Measurements from ENCODE around the gene EXOC4.
"Not testable (repeated sequence)": the region's sequence is repeated elsewhere in the genome, so short reads cannot be mapped to it uniquely, and the experiment has no call there.

EXOC4 gene

DNA sequence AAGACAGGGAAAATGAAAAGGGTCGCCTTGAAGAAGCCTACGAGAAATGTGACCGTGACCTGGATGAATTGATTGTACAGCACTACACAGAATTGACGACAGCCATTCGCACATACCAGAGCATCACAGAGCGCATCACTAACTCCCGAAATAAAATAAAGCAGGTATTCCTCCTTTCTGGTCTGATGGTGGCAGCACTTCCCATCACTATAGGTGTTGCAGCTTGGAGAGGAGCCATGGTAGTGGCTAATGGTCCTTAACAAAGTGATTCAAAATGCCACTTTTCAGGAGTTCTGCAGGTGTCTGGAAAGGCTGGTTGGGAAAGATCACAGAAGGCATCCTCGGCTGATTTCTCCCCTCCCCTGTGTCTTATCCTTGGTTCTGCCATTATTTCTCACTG is 22.1 kb downstream of the EXOC4 start:
- DNase-seq (ENCODE audit: low read depth in 1 of 2, low spot score in 1 of 2), result no peak

DNA sequence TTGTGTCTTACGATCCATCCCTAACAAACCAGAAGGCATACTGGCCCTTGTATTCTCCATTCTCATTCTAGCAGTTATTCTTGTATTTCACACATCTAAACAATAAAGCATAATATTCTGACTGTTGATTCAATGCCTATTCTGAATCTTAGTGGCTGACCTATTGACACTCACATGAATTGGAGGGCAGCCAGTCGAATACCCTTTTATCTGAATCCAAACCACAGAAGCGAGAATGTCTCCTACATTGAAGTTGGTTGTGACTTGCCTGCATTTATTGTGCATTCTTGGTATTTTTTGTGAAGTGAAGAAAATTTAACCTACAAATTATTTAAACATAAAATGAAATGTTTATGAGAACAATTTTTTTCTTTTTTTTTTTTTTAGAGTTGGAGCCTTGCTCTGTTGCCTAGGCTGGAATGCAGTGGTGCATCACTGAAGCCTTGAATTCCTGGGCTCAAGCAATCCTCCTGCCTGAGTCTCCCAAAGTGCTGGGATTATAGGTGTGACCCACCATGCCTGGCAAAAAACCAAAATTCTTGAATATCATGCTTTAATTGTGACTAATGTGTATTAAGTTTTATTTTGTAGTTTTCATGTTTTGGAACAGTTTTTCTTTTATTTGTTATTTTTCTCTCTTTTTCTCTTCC is 22.7 kb downstream of the EXOC4 start:
- DNase-seq (ENCODE audit: low read depth in 1 of 2, low spot score in 1 of 2), result no peak

DNA sequence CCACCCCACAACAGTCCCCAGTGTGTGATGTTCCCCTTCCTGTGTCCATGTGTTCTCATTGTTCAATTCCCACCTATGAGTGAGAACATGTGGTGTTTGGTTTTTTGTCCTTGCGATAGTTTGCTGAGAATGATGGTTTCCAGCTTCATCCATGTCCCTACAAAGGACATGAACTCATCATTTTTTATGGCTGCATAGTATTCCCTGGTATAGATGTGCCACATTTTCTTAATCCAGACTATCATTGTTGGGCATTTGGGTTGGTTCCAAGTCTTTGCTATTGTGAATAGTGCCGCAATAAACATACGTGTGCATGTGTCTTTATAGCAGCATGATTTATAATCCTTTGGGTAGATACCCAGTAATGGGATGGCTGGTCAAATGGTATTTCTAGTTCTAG is 26.1 kb downstream of the EXOC4 start:
- DNase-seq (ENCODE audit: low read depth in 1 of 2, low spot score in 1 of 2), result not testable (repeated sequence)

DNA sequence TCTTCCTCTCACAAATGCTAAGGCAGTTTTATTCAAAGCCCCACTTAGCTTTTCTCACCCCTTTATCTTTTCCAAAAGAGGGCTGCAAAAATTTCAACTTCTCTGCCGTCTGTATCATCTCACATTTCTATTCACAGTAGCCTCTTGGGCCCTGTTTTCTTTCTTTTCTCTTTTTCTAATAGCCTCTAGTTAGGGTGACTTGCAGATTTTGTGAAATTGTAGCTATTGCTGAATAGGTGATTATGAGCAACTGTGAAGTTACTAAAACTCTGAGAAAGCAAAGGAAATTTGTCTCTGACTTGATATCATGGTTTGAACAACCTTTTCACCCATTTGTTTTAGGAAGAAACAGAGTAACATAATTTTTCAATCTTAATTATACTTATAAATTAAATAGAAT is 29.2 kb downstream of the EXOC4 start:
- DNase-seq (ENCODE audit: low read depth in 1 of 2, low spot score in 1 of 2), result no peak

DNA sequence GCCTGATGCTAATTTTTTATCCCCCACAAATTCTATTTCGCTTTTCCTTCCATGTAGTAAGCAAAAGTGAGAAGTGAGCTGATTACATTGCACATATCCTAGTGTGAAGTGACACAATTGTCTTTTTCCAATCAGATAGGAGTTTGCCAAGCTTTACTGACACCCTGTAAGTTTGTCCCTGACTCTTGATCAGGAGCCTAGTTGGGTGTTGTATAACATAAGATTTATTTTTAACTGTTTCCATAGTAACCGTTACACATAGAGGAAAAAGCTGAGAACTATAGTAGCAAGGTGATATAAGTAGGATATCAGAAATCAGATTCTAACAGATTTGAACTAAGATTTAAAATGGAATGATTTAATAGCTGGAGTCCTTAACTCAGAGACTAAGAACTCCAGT is 31.2 kb downstream of the EXOC4 start:
- no peak for DNase-seq (ENCODE audit: low read depth in 1 of 2, low spot score in 1 of 2)

DNA sequence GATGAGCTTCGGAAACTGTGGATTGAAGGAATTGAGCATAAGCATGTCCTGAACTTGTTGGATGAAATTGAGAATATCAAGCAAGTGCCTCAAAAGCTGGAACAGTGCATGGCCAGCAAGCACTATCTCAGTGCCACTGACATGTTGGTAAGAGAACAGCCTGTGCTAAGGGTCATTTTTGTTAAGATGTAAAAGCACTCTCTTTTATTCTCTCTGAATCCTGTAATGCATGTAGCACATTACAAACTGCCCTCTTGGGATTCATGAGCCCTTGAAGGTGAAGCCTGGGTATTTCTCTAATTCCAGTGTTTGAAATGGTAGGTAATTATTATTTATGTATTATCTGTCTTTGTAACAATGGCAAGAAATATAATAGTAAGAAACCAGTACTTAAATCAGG is 36.1 kb downstream of the EXOC4 start:
- DNase-seq (ENCODE audit: low read depth in 1 of 2, low spot score in 1 of 2), result no peak

DNA sequence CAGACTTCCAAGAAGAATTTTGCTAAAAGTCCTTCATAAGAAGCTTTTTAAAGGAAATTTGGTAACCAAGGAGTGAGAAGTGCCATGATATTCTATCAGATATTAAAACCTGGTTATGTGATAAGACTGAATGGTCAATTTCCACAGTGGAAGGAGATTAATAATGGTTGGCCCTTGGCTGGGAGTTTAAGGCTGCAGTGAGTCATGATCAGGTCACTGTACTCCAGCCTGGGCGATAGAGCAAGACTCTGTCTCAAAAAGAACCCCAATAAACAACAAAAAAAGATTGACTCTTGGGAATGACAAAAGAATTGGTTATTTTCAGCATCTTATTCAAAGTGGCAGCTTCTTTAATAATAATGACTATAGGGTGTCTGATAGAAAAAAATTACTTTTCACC is 37.2 kb downstream of the EXOC4 start:
- no peak for DNase-seq (ENCODE audit: low read depth in 1 of 2, low spot score in 1 of 2)

DNA sequence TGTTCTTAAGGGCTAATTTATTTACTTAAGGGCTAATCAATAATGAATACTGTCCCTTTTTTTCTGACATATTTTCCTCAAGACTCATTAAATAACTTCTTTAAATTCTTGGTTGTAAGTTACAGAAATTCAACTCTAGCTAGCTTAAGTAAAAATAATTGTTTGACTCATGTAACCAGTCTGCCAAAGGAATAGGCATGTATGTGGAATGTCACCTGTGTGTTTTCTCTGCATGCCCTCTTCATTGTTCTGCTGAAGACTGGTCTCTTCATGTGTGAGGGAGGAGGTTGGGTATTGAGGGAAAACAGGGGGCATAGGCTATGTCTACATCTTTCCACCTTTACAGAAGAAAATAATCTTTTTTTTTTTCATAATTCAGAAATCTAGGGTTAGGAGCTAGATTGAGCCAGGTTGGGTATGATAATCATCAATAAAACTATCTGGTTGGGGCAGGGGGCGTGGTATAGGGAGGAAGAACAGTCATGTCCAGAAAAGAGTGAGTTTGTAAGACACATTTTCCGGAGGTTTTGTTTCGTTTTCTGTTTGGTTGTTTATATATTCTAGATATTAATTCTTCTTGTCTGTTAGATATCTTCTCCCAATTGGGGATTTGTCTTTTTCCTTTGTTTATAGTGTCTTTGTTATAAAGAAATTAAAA is 37.9 kb downstream of the EXOC4 start:
- DNase-seq (ENCODE audit: low read depth in 1 of 2, low spot score in 1 of 2), result no peak

DNA sequence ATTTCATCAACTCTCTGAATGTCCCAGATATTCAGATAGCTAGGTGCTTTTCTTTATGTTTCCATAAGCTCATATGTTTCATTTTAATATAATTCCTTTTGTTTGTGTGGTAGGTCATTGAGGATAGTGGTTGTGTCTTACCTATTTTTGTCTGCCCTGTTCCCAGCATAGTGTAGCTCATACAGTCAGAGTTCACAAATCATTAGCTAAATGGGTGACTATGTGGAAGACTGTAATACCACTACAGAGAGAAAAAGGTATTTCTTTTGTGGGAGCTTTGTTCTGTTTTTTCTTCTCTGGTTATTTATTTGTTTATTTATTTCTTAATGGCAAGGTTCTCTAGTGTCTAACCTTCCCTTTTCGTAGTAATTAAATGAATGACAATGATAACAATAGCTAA is 39.8 kb downstream of the EXOC4 start:
- no peak for DNase-seq (ENCODE audit: low read depth in 1 of 2, low spot score in 1 of 2)

DNA sequence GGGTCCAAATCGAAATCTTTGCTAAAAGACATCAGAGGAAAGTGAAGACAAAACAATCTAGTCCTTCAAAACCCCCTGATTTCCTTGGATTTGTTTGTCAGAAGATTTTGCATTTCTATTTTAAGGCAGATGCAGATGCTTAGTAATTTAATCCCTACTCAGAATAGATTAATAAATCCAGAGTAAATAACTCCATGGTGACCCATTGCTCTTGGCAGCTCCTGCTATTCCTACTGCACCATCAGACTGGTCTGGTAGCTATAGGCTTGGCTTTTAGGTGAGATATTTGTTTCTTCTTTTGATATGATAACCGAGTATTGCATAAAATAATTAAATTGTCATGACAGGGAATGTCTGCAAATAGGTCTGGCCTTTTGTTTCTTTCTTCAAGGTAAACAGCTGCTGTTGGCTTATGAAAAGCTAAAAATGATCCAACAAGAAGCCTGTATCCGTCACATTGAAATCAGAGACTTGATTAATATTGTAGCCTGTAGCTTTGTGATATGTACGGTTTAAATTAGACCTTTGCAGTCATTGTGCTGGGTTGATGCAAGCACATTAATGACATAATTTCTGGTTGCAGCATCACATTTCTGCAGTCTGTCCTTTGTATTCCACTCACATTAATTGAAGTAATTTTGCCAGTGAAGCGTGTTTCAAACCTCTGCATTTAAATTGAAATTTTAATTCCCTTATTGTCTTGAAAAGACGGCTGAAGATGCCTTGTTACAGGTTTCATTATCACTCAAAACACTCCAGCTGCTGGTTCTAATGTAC is 40.7 kb downstream of the EXOC4 start:
- DNase-seq (ENCODE audit: low read depth in 1 of 2, low spot score in 1 of 2), result no peak

DNA sequence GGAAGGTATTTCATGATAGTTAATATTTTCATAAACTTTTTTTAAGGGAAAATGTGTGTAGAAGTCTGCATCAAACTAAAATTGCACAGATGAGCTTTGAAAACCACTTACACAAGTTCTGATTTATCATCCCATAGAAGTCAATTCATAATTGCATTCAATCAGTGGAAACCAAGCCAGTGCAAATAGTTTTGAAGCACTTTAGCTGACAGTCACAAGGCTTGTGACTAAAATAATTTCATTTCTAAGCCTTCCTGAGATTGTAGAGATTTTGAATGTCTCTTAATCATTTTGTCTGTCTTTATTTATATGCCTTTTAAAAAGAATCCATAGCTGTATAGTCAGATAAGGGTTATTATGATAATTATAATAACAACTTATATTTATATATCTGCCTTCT is 41.4 kb downstream of the EXOC4 start:
- DNase-seq (ENCODE audit: low read depth in 1 of 2, low spot score in 1 of 2), result no peak

DNA sequence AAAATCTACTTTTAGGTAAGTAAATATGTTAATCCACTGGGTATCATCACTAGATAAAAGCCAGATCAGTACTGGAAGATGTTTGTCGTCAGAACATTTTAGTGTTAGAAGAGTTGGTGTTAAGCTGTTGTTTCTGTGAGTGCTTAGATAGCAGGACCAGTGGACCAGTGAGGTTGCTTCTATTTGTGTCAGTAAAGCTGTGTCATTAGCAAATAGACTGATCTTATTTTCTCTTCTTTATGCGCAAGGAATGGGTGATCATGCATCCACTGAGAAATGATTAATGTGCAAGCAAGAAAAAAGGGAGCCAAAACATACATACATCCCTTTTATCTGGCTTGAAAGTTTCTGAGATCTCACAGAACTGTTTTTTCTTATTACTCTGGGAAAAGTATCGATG is 42.6 kb downstream of the EXOC4 start:
- DNase-seq (ENCODE audit: low read depth in 1 of 2, low spot score in 1 of 2), result no peak

DNA sequence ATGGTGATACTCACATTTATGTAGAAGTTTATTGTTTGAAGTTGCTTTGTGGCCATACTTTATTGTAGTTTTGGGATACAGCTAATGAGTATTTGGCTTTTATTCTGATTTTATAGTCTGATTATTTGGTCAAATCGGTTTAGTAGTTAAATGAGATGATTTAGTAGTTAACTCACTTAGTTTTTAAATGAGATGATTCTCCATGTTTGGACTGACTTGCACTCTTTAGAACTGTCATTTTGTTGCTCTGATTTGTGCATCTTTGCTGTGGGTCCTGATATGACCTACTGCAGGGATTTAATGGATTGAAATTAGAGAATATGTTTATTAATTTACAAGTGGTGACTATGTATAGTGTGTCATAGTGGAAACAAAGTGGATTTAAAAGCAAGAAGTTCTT is 44.2 kb downstream of the EXOC4 start:
- DNase-seq (ENCODE audit: low read depth in 1 of 2, low spot score in 1 of 2), result no peak

DNA sequence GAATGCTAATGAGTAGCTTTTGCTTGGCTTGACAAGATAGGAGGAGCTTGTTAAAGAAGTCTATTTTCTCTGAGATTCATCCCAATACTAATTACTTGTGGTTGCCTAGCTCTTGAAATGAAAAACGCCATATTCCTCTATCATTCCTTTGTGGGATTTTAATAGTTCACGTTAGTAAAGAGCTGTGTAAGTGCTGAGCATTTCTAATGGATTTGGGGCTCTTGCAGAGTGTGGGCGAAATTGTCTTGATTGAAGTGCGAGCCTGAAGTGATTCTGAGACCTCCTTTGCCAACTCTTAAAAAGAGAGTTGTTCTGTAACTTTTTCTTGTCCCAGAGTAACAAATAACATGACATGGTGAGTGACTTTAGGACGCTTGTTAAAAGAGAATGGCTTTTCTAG is 45.2 kb downstream of the EXOC4 start:
- no peak for DNase-seq (ENCODE audit: low read depth in 1 of 2, low spot score in 1 of 2)

DNA sequence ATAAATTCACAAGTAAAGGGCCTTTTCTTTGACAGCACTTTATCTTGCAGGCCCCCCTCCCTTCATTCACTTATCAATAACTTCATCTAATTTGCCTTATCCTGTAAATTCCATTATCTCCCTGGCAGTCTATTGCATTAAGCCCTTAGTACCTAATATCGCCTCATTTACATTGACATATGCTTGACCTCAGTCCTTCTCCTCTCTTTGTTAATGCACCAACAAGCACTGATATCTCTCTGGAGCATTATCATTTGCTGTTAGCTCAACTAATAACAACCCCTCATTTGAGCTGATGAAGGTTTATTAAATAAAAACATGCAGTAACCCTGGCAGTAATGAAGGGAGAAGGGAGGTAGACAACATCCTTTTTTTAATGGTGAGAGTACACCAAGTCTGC is 46.8 kb downstream of the EXOC4 start:
- no peak for DNase-seq (ENCODE audit: low read depth in 1 of 2, low spot score in 1 of 2)

DNA sequence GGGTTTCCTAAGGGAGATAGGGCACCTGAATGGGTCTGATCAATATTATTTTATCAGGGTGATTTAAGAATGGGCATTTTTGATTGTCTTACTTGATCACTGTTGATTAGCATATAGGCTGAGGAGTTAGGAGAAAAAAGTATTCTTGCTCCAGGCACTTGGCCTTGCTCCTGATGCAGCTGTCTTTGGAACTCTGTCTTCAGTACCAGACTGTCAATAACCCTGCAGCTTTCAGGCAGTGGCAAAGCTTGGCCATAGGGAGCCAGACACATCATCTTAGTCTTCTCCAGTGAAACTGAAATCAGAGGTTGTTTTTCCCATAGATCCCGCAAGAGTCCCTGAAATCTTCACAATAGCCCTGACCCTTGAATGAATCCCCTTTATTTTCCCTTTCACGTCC is 47.2 kb downstream of the EXOC4 start:
- DNase-seq (ENCODE audit: low read depth in 1 of 2, low spot score in 1 of 2), result no peak

DNA sequence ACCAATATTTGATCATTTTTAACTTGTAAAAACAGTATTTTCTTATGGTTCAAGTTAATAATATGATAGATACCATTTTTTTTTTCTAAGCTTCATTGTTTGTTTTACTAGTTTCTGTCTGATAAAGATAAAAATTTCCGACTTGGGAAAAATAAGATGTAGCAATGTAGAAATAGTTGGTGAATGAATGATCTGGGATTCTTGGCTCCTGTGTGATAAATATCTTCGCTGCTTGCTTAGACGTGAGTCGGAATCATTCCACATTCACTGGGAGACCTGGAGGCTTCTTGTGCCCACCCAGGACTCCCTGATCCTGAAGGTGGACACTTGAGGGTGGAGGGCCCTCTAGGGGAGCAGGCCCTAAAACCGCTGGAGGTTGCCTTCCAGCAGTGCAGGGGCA is 47.9 kb downstream of the EXOC4 start:
- no peak for DNase-seq (ENCODE audit: low read depth in 1 of 2, low spot score in 1 of 2)

DNA sequence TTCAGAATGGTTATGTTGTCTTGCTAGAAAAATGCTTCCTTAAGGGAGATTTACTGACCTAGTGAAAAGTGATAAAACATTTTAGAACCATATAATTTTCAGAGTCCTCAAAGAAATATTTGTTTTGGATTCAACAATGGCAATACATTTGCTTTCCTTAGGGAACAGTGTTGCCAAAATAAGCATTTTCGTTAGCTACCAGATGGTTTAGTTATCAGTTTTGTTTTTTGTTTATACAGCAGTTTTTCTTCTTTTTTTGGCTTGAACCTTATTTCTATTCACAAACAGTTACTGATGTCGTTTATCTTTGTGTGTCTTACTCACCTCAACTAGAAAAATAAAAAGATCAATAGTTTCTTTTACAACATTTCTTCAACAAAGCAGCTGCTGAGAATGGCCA is 48.6 kb downstream of the EXOC4 start:
- DNase-seq (ENCODE audit: low read depth in 1 of 2, low spot score in 1 of 2), result no peak

DNA sequence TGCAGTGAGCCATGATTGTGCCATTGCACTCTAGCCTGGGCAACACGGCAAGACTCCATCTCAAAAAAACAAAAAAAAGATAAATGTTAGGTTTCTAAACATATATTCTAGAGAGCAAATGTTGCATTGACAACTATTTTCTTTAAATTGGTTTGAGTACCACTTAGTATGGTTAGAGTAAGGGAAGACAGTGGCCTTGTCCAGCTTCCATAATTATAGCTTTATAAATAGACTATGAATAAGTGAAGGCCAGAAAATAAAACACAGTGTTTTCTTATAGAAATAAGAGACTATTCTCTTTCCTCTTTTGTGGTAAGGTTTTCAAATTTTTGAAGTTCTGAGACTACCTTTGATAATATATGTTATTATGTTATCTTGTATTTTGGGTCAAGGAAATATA is 50.5 kb downstream of the EXOC4 start:
- no peak for DNase-seq (ENCODE audit: low read depth in 1 of 2, low spot score in 1 of 2)

DNA sequence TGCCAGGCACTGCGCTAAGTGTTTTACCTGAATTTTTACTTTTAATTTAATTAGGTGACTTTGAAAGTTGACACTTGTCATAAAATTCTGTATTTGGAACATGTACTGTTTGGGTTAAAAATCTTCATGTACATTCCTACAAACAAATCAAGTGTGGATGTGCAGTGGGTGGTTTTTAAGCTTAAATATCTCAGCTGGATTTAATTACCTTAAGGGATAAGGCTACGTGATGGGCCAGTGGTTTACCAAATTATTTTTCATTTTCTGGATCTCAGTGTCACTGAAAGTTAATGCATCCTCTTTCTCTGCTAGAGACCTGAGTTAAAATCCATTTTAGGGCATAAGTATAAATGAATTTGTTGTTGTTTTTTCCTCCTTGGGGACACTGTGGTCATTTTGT is 51.1 kb downstream of the EXOC4 start:
- no peak for DNase-seq (ENCODE audit: low read depth in 1 of 2, low spot score in 1 of 2)

DNA sequence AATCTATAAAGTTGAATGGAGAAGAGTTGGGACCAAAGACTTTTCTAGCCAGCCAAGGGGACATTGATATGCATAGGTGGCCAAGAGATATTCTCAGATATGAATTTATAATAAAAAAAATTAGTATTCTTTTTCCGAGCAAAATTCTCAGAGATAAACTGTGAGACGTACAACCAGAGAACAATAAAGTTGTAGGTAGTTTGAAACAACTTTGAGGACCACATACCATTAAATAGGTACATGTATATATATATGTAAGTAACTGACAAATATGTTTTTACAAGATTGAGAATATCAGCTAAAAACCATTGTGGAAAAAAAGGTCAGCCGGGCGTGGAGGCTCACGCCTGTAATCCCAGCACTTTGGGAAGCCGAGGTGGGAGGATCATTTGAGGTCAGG is 56.5 kb downstream of the EXOC4 start:
- DNase-seq (ENCODE audit: low read depth in 1 of 2, low spot score in 1 of 2), result no peak

DNA sequence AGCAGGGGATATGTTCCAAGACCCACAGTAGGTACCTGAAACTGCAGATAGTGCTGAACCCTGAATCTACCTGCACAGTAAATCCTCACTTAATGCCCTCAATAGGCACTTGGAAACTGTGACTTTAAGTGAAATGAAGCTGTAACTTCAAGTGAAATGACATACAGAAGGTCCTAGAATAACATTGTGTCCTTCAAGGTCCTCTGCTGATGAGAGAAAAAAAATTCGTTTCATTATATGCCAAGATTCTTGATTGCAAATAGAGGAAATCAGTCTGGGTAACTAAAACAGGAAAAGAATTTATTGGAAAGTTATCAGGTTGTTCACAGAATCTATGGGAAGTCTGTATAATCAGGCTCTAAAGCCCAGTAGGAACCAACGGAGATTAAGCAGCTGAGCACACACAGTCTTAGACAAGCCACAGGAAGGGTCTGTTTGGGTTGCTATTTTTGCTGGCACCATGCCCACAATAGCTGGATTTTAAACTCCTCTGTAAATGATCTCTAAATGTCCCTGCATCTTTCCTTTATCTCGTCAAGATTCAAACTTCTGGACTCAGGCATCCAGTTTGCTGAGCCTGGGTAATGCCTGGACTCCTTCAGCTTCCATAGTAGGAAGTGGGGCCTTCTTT is 57.5 kb downstream of the EXOC4 start:
- no peak for DNase-seq (ENCODE audit: low read depth in 1 of 2, low spot score in 1 of 2)

All from activated CD4-positive, alpha-beta T cell treated with anti-CD3 and anti-CD28 coated beads, Interleukin-2, amount 50 U/mL, for 24 hours (primary cell).